ENCODE data around the gene FSTL4.

The FSTL4 gene

DNA sequence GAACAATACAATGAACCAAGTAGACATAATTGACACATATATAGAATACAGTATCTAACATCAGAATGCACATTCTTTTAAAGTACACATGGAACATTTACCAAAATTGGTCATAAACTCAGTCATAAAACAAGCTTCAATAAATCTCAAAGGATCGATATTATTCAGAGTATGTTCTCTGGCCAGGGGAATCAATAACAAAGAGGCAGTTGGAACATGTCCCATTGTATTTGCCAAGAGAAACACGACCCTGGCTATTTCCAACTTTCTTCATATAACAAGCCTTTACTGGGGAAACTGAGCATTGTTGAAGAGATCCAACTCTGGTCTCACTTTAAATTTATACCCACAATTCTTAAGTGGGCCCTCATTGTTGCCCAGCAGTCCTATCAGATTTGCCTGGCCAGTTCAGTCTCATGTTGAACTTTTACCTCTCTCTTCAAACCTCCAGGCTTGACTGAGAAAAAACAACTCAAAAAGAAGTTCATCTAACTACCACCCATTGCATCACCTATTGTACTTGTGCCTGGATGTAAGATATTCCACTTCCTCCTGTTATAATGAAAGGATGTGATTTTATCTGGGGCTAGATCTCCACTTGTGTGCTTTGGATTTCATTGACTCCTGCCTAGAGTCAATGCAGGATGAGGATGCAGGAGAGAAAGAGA, 398.1 kb downstream of the FSTL4 start:
- Histone ChIP-seq H3K4me1 (no peaks in the 10 kb centered on the region), H3K9ac (no peak overlapping the region), H3K4me3 (no peak overlapping the region), H3K27ac (no peak overlapping the region), H3K4me2 (no peak overlapping the region), H3K27me3 (no peaks in the 10 kb centered on the region), H4K20me1 (no peaks in the 10 kb centered on the region), H3K9me3 (no peaks in the 10 kb centered on the region; the same call in 1 of the 2 replicates), H3K36me3 (no peaks in the 10 kb centered on the region)
- no peak for TF ChIP-seq Cebpa-rat (IDR thresholded peaks at IDR 0.05)

DNA sequence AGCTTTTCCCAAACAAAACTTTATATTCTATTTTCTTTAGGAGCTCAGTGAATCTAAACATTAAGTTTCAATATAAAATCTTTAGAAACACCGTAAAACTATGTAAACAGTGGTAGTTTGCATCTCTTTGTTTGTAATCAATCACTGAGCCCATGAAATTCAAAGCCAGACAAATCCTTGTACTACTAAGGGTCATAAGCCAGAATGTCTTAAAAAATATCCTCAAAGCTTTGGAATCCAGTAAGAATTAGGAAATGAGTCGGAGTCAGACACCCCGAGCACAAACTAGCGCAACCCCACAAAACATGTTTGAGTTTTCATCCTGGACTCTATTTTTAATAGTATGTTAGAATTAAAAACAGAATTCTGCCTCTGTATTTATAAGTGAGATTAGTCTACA, 406.7 kb downstream of the FSTL4 start:
- H3K4me3 ChIP-seq, result no peak overlapping the region
- no peak for TF ChIP-seq Cebpa-rat (IDR thresholded peaks at IDR 0.05)
- peaks cover 54% of the 10 kb centered on the region for H3K4me1 ChIP-seq
- H4K20me1 ChIP-seq, result no peaks in the 10 kb centered on the region
- H3K4me2 ChIP-seq, result no peak overlapping the region
- no peak overlapping the region for H3K9ac ChIP-seq
- no peaks in the 10 kb centered on the region; the same call in 1 of the 2 replicates for H3K36me3 ChIP-seq
- no peak overlapping the region for H3K27ac ChIP-seq
- peaks cover 6% of the 10 kb centered on the region; the same call in 1 of the 2 replicates for H3K9me3 ChIP-seq
- no peaks in the 10 kb centered on the region for H3K27me3 ChIP-seq

DNA sequence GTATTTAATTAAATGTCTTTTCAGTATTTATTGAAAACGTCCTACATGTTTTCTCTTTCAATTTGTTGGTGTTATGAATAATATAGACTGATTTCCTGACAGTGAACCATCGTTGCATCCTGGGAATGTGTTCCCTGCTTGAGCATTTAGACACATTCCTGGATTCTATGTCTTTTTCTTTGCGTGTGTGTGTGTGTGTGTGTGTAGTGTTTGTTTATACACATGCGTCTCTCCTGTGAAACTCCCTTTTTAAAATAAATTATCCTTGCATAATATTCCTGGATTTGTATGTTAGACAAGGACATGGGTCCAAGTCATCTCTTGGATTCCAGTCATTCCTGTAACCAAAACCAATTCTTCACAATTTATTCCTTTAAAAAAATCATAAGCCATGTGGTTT, 407.1 kb downstream of the FSTL4 start:
- Histone ChIP-seq H3K4me3 (no peak overlapping the region), H3K36me3 (no peaks in the 10 kb centered on the region; the same call in 1 of the 2 replicates), H4K20me1 (no peaks in the 10 kb centered on the region), H3K4me1 (peaks cover 59% of the 10 kb centered on the region), H3K9ac (no peak overlapping the region), H3K4me2 (no peak overlapping the region), H3K9me3 (peaks cover 6% of the 10 kb centered on the region; the same call in 1 of the 2 replicates), H3K27me3 (no peaks in the 10 kb centered on the region), H3K27ac (no peak overlapping the region)
- no peak for TF ChIP-seq Cebpa-rat (IDR thresholded peaks at IDR 0.05)

DNA sequence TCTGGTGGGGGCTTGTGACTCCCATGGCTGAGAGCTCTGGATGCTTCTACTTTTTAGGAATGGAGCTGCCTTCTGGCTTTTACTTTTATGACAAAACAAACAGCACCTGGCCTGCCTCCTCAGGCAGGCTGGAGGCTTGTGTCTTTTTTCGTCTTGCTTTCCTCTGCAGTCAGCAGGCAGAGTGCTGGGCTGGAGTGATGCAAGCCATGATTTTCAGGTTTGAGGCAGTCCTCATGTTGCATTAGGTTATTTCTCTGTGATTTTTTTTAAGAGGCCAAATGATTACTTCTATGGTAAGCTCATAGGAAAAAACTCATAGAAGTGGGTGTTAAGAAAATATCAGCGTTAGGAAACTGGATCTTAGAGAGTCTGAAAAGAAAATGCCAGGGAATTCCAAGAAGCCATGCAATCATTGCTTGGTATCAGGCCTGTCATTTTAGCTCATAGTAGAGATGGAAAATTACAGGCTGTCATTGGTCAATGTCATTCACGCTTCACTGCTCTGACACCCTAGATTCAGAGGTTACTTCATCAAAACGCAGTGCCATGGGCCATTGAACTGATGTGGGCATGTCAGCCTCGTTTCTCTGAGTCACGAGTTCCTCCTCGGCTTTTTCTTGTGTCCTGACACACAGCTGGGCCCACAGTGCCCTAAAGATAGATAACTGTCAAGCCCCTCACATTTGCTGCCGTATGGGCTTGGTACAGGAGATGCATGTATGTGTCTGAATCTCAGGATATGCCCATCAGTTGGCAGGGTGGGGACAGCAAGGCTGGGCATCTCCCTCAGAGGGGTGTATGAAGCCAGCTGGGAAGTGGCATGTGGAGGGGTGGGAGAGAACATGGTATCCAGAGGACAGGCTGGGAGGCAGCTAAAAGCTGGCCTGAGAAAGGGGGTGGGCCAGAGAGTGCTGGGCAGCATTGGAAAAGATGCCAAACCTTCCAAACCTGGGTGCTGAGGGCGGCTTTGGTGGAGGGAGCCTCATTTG, 408.7 kb downstream of the FSTL4 start:
- no peaks in the 10 kb centered on the region for H4K20me1 ChIP-seq
- no peaks in the 10 kb centered on the region for H3K27me3 ChIP-seq
- H3K27ac ChIP-seq, result peak overlapping the region; percentile 73
- peaks cover 6% of the 10 kb centered on the region; the same call in 1 of the 2 replicates for H3K9me3 ChIP-seq
- TF ChIP-seq Cebpa-rat (IDR thresholded peaks at IDR 0.05), result no peak
- H3K4me2 ChIP-seq, result peak overlapping the region; percentile 66
- H3K4me1 ChIP-seq, result peaks cover 66% of the 10 kb centered on the region
- no peaks in the 10 kb centered on the region; the same call in 1 of the 2 replicates for H3K36me3 ChIP-seq
- H3K4me3 ChIP-seq, result no peak overlapping the region
- H3K9ac ChIP-seq, result no peak overlapping the region

DNA sequence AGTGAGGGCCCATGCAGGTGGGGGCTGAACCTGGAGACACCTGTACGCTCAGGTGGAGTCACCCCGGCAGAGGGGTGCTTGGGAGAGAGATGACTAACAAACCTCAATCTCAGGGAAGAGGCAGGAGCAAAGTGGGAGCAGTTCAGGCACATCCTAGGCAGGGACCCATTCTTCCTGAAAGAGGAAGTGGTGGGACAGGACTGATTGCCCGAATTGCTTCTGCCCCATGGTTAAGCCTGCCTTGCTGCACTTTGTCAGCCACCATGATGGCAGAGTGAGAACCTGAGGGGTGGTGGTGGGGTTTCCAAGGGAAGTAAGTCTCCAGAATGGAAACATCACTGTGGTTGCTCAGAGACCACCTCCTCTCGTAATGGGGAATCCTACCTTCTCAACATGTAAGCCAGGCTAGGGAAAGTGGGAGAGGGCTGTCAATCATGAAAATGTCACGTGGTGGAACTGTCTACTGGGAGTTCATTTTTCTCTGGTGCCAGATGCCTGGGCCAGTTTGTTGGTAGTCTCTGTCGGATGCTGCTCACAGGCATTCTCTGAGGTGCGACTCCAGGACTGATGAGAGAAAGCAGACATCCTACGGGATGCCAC, 410.2 kb downstream of the FSTL4 start:
- no peak overlapping the region for H3K4me3 ChIP-seq
- TF ChIP-seq Cebpa-rat (IDR thresholded peaks at IDR 0.05), result no peak
- H3K4me2 ChIP-seq, result peak overlapping the region; percentile 66
- H3K27me3 ChIP-seq, result no peaks in the 10 kb centered on the region
- H3K9ac ChIP-seq, result no peak overlapping the region
- H4K20me1 ChIP-seq, result no peaks in the 10 kb centered on the region
- H3K4me1 ChIP-seq, result peaks cover 76% of the 10 kb centered on the region
- no peaks in the 10 kb centered on the region; the same call in 1 of the 2 replicates for H3K36me3 ChIP-seq
- H3K9me3 ChIP-seq, result peaks cover 6% of the 10 kb centered on the region; the same call in 1 of the 2 replicates
- peak overlapping the region; percentile 73 for H3K27ac ChIP-seq

DNA sequence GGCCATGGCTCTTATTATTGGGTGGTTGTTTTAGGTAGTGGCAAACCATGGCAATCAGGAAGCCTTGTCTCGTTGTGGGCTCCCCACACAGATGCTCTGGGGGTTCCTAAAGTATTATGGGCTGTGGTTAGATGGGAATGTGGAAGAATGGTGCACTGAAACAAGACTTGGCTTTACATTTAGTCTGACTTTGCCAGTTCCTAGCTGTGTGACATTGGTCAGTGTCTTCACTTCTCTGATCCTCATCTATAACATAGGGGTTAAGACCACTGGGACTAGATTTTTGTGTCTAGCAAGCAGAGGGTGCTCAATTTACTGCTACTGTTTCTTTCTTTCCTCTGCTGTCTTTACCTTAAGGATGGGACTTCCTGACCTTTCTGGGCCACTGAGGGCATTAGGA, 411.0 kb downstream of the FSTL4 start:
- Histone ChIP-seq H3K36me3 (no peaks in the 10 kb centered on the region; the same call in 1 of the 2 replicates), H3K4me3 (no peak overlapping the region), H3K27me3 (no peaks in the 10 kb centered on the region), H3K9ac (no peak overlapping the region), H4K20me1 (no peaks in the 10 kb centered on the region), H3K9me3 (peaks cover 6% of the 10 kb centered on the region; the same call in 1 of the 2 replicates), H3K4me1 (peaks cover 84% of the 10 kb centered on the region), H3K4me2 (peak overlapping the region; percentile 66), H3K27ac (no peak overlapping the region)
- TF ChIP-seq Cebpa-rat (IDR thresholded peaks at IDR 0.05), result no peak

DNA sequence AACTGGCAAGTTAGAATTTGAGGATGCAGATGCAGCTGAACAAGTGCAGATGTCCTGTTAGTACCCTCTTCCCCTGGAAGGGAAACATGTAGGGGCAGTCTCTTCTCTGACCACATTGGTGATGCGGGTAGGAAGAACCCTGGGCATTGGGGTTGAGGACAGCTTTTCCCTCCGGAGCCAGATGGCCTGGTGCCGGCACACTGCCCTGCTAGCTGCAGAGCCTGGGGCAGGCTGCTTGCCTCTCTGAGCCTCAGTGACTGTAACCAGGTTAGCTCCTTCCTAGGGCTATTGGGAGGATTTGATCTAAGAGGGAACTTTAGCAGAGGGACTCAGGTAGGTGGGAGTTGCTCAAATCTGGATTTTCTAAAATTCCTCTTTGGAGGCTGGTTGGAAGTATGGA, 412.1 kb downstream of the FSTL4 start:
- Histone ChIP-seq H3K4me2 (peak overlapping the region; percentile 26; the same call in 1 of the 2 replicates), H3K9me3 (peaks cover 6% of the 10 kb centered on the region; the same call in 1 of the 2 replicates), H3K36me3 (no peaks in the 10 kb centered on the region; the same call in 1 of the 2 replicates), H4K20me1 (no peaks in the 10 kb centered on the region), H3K27ac (no peak overlapping the region), H3K4me3 (no peak overlapping the region), H3K27me3 (no peaks in the 10 kb centered on the region), H3K4me1 (peaks cover 89% of the 10 kb centered on the region), H3K9ac (no peak overlapping the region)
- TF ChIP-seq Cebpa-rat (IDR thresholded peaks at IDR 0.05), result no peak

DNA sequence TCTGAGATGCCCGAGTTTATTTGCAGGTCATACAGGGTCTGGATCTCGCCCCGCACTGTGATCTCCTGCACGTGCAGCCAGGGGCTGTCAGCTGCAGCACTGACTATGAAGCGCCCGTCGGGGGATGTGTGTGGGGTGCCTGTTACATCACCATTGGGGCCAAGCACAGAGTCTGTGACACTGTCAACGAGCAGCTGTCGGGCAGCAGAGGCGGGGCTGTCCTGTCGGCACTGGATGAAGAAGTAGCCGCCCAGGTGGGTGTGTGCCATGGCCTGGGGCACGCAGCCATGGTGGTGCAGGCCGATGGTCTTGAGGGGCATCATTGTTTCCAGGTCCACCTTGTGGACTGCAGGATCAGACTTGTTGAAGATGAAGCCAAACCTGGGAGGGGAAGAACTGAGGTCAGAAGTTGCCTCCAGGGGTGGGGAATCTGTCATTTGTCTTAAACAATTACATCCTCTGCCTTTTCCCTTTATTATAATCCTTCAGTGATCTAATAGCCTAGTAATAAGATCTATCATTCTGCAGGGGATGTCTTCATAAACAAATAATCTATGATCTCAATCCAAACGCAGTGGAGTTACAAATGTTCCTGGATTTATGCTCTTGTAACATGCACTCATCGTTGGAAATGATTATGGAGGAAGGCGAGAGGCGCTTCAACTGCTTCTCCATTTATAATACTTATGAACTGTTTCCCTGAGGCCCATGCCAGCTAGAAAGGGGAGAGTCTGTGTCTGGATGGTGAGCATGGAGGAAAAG, 412.7 kb downstream of the FSTL4 start:
- Histone ChIP-seq H3K9me3 (peaks cover 6% of the 10 kb centered on the region; the same call in 1 of the 2 replicates), H3K4me3 (no peak overlapping the region), H3K27ac (no peak overlapping the region), H3K27me3 (no peaks in the 10 kb centered on the region), H4K20me1 (no peaks in the 10 kb centered on the region), H3K4me1 (peaks cover 83% of the 10 kb centered on the region), H3K4me2 (peak overlapping the region; percentile 26; the same call in 1 of the 2 replicates), H3K9ac (no peak overlapping the region), H3K36me3 (no peaks in the 10 kb centered on the region; the same call in 1 of the 2 replicates)
- no peak for TF ChIP-seq Cebpa-rat (IDR thresholded peaks at IDR 0.05)

DNA sequence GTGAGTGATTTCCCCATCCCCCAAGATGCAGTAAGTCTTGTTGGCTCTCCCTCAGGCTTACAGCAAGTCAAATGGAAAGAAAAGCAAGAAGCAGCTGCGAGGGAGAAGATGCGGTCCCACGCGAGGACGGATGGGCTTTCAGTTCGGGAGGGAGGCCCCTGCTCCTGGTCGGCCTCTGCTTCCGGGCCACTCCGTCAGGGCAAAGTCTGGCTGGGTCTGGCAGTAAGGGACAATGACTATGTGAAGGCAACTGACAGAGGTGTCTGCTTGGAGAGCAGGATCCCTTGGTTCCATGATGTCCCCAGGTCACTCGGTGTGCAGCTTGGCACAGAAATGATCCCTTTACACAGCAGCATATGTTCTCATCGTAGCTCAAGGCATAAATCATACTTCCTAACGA, 413.8 kb downstream of the FSTL4 start:
- H3K9me3 ChIP-seq, result peaks cover 6% of the 10 kb centered on the region; the same call in 1 of the 2 replicates
- peaks cover 72% of the 10 kb centered on the region for H3K4me1 ChIP-seq
- no peak for TF ChIP-seq Cebpa-rat (IDR thresholded peaks at IDR 0.05)

More for the DNA sequence above, 413.8 kb downstream of the FSTL4 start:
- H3K36me3 ChIP-seq, result no peaks in the 10 kb centered on the region; the same call in 1 of the 2 replicates
- H4K20me1 ChIP-seq, result no peaks in the 10 kb centered on the region
- H3K4me3 ChIP-seq, result no peak overlapping the region
- no peaks in the 10 kb centered on the region for H3K27me3 ChIP-seq
- H3K9ac ChIP-seq, result no peak overlapping the region
- H3K27ac ChIP-seq, result no peak overlapping the region
- no peak overlapping the region for H3K4me2 ChIP-seq
